Endothelial cell of umbilical vein (primary cell): ENCODE measurements around the gene CLTCL1. TPM values are rescaled to one million over a fixed set of nuclear protein-coding genes. Genes with fewer than 3 reads are reported as not detected.

Experiments
- BruUV-seq: library from RNA; stranded (reverse); fragments of 400-500 nt; replicated peaks from 2 replicates; lab custom pipeline; 2021; lab: Mats Ljungman, UMichigan
- CTCF ChIA-PET: fragments of 300-600, 350-600 bp; sonication (Branson Sonifier 250); formaldehyde crosslinking; loops from one replicate; lab custom pipeline; 2021; ENCODE audit warnings: antibody characterized with exemption, inconsistent platforms; lab: Charles Lee
- POLR2A ChIA-PET: fragments of 300-600, 350-600 bp; sonication (Branson Sonifier 250); formaldehyde crosslinking; loops from one replicate; lab custom pipeline; 2021; ENCODE audit warnings: antibody characterized with exemption, inconsistent platforms; lab: Charles Lee
- DNase-seq: peaks from one replicate; pipeline ENCODE4 v3.0.0-alpha.2; 2011; ENCODE audit warnings: low read depth, low spot score
- FAIRE-seq: peaks from 2 replicates; lab custom pipeline; 2011; peaks lifted over from hg19 to GRCh38; lab: Jason Lieb, UNC
- H2AFZ ChIP-seq: 2 replicates; pipeline ENCODE4 v1.6.0; 2012; ENCODE audit warnings: low read depth, low read length, control low read depth, inconsistent platforms
- H3K27ac ChIP-seq: 2 replicates; pipeline ENCODE4 v1.5.1; 2011; ENCODE audit warnings: low read depth, mild to moderate bottlenecking, control low read depth, low read length, moderate library complexity; ENCODE audit not compliant: insufficient read depth
- H3K27me3 ChIP-seq, 2 experiments: 2 replicates each; pipeline versions ENCODE4 v1.6.0 to v1.6.1; 2011; ENCODE audit warnings: low read length in 2 of 2, mixed read lengths in 1 of 2; ENCODE audit not compliant: control insufficient read depth in 2 of 2, insufficient read depth in 2 of 2
- H3K36me3 ChIP-seq, 2 experiments: 2 replicates in 1 of 2; 3 replicates in 1 of 2; pipeline ENCODE4 v1.5.1; 2011; ENCODE audit warnings: low read length in 2 of 2, mild to moderate bottlenecking in 1 of 2, moderate library complexity in 1 of 2; ENCODE audit not compliant: control insufficient read depth in 2 of 2, insufficient read depth in 2 of 2; ENCODE audit errors: extremely low read depth in 1 of 2
- H3K4me1 ChIP-seq: 3 replicates; pipeline ENCODE4 v1.5.1; 2011; ENCODE audit warnings: mild to moderate bottlenecking, low read length; ENCODE audit not compliant: control insufficient read depth, insufficient read depth; ENCODE audit errors: extremely low read depth
- H3K4me2 ChIP-seq: 2 replicates; pipeline ENCODE4 v1.6.1; 2011; ENCODE audit warnings: low read length, control low read depth, mixed read lengths; ENCODE audit not compliant: insufficient read depth
- H3K4me3 ChIP-seq, 3 experiments: fragments of 200-600 bp in 1 of 3; sonication (generic), shearing (Covaris generic) in 1 of 3; replicated peaks in 1 of 3; 2 replicates each; pipeline ENCODE4 v1.5.1; 2011 to 2016; ENCODE audit warnings: control low read depth in 3 of 3, low read length in 3 of 3, mild to moderate bottlenecking in 2 of 3, inconsistent platforms in 1 of 3, low read depth in 1 of 3, moderate library complexity in 1 of 3; ENCODE audit not compliant: insufficient read depth in 1 of 3
- H3K79me2 ChIP-seq: 2 replicates; pipeline ENCODE4 v1.6.0; 2012; ENCODE audit warnings: low read length, inconsistent platforms; ENCODE audit not compliant: control insufficient read depth, insufficient read depth
- H3K9ac ChIP-seq: replicated peaks from 2 replicates; pipeline ENCODE3; 2011; ENCODE audit warnings: low read length, control low read depth; ENCODE audit not compliant: insufficient read depth; ENCODE audit errors: extremely low read depth
- H3K9me1 ChIP-seq: replicated peaks from 3 replicates; pipeline ENCODE4 v1.6.0; 2011; ENCODE audit warnings: mild to moderate bottlenecking, low read length; ENCODE audit not compliant: control insufficient read depth, insufficient read depth; ENCODE audit errors: extremely low read depth
- H3K9me3 ChIP-seq: replicated peaks from 2 replicates; pipeline ENCODE4 v1.5.1; 2012; ENCODE audit warnings: low read length, inconsistent platforms; ENCODE audit not compliant: control insufficient read depth, insufficient read depth
- H4K20me1 ChIP-seq: replicated peaks from 2 replicates; pipeline ENCODE3; 2011; ENCODE audit warnings: mild to moderate bottlenecking, low read length; ENCODE audit not compliant: control insufficient read depth, insufficient read depth; ENCODE audit errors: extremely low read depth
- CTCF ChIP-seq, 2 donors: IDR thresholded peaks; 1 replicate in 1 of 2; 2 replicates in 1 of 2; pipeline ENCODE4 v1.5.1; 2011; ENCODE audit warnings: low read length in 2 of 2, mild to moderate bottlenecking in 2 of 2, moderate library complexity in 2 of 2, control low read depth in 1 of 2, inconsistent platforms in 1 of 2, low read depth in 1 of 2; ENCODE audit not compliant: insufficient read depth in 1 of 2; ENCODE audit errors: extremely low read depth in 1 of 2
- EZH2 ChIP-seq: IDR thresholded peaks from 2 replicates; pipeline ENCODE4 v1.6.1; 2012; ENCODE audit warnings: borderline replicate concordance, low read depth, mild to moderate bottlenecking, moderate library complexity, low read length, inconsistent platforms; ENCODE audit not compliant: severe bottlenecking
- MYC ChIP-seq: IDR thresholded peaks from one replicate; pipeline ENCODE4 v1.6.1; 2011; ENCODE audit warnings: mild to moderate bottlenecking, low read depth, low read length
- POLR2A ChIP-seq: IDR thresholded peaks from 2 replicates; pipeline ENCODE4 v1.6.1; 2012; ENCODE audit warnings: low read depth, mild to moderate bottlenecking, control low read depth, low read length
- POLR2AphosphoS5 ChIP-seq: IDR thresholded peaks from 2 replicates; pipeline ENCODE4 v1.6.1; 2012; ENCODE audit warnings: low read depth, mild to moderate bottlenecking, control low read depth, low read length, moderate library complexity; ENCODE audit not compliant: insufficient read depth
- dilution Hi-C: fragments of 300-500 bp; cut with MboI; formaldehyde crosslinking; loops from one replicate; pipeline ENCODE4 v1.15.0; 2019; ENCODE audit warnings: low sequenced_read_pairs; ENCODE audit not compliant: extremely low pct_ligation_motif_present
- intact Hi-C: fragments of 100-400 bp; cut with micrococcal nuclease; formaldehyde crosslinking; loops from one replicate; pipeline ENCODE4 v1.10.0; 2022
- polyA plus RNA-seq, 4 experiments: library from polyadenylated mRNA; depleted of rRNA in 3 of 4; stranded (reverse) in 3 of 4; unstranded in 1 of 4; fragments of >200 nt; gene quantifications; 2 replicates each; pipeline versions ENCODE4 v1.2.1 to v1.2.3, GENCODE V29; 2011 to 2012; ENCODE audit warnings: missing spikeins in 1 of 4
- total RNA-seq: library from RNA; stranded (reverse); gene quantifications from 2 replicates; pipeline ENCODE4 v1.2.3, GENCODE V29; 2021

The CLTCL1 gene
- total and polyA plus RNA-seq, 2 donors (not counting 3 experiments of a cell fraction or from before 2014, with no cell fraction given) = 5.0 to 6.2 TPM

DNA sequence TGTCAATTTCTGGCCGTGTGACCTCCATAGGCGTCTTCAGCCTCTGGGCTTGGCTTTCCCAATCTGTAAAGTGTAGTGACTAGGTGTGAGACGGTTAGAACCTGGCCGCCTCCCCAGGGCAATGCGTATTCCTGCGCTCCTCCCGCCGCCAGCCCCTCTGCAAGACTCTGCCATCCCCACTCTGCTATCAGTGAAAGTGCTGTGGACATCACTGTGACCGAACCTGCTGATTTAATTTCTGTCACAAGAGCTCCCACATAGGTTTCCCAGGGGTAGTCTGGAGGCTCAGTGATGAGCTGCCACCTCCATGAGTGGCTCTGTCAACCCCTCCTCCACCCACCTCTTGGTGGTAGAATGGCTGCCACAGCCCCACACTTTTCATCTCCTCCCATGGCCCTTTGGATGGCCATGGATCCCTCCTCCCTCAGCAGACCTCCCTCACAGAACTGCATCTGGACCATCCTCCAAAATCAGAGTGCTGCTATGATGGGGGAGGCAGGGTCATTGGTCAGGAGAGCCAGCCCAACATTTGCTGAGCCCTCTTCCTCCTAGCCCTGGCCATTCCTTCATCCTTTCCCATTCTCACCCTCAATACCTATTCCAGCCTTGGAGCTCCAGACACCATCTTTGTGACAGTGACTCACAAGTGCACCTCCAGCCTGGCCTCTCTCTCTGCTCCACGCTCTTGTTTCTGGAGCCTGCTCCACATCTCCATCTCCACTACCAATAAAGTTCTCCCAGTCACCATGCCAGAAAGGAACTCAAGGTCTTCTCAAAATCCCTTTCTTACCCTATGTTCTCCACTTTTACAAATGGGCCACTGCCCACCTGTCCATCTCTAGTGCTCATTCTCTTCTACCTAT is 140.0 kb downstream of the CLTCL1 start:
- TF ChIP-seq EZH2 (peak; percentile 34), POLR2A (no peak), MYC (no peak), CTCF (IDR thresholded peaks at IDR 0.05; ENCODE audit: extremely low read depth in 1 of 2, insufficient read depth in 1 of 2, low read depth in 1 of 2, low read length in 2 of 2) (no peak), POLR2AphosphoS5 (no peak)
- BruUV-seq = no TSS peak
- intact Hi-C loops = no loop called here
- dilution Hi-C loops = no loop called here
- DNase-seq (no peak), FAIRE-seq (no peak)
- Histone ChIP-seq H3K4me3 (no peak overlapping the region), H3K4me2 (no peak overlapping the region), H4K20me1 (no peaks in the 10 kb centered on the region), H3K9me3 (no peaks in the 10 kb centered on the region), H3K36me3 (no peaks in the 10 kb centered on the region), H2AFZ (no peak overlapping the region), H3K4me1 (no peaks in the 10 kb centered on the region), H3K27me3 (peaks cover 43 to 49% of the 10 kb centered on the region in 2 experiments), H3K9ac (no peak overlapping the region), H3K27ac (no peak overlapping the region), H3K79me2 (no peaks in the 10 kb centered on the region), H3K9me1 (no peaks in the 10 kb centered on the region)
- CTCF ChIA-PET = no interaction called here
- POLR2A ChIA-PET = no interaction called here
